ENCODE measurements around the gene CD40. TPM values are rescaled to one million over a fixed set of nuclear protein-coding genes. Genes with fewer than 3 reads are reported as not detected.

CD40 gene
- total RNA-seq, 3 donors from 2014 or later, result 11.7 to 21.6 (median 17.0) TPM

GRCh38 chr20:46122516-46123481, 4.7 kb downstream of the CD40 start:
- Histone ChIP-seq H3K27ac (no peak overlapping the region), H3K27me3 (no peaks in the 10 kb centered on the region), H3K4me1 (peaks cover 0 to 4% of the 10 kb centered on the region in 2 donors), H3K9me3 (no peaks in the 10 kb centered on the region), H3K36me3 (no peaks in the 10 kb centered on the region), H3K4me3 (no peak overlapping the region)
- TF ChIP-seq CTCF (IDR thresholded peaks at IDR 0.05), result no peak
- no peak for TF ChIP-seq POLR2AphosphoS5 (IDR thresholded peaks at IDR 0.05)
- no peak for TF ChIP-seq POLR2A (IDR thresholded peaks at IDR 0.05)
- no peak for DNase-seq (ENCODE audit: low spot score in 2 of 2)
- intact Hi-C loops (cut with DNase I; ENCODE audit: low total_unique reads), result no loop called here

- DNase-seq (ENCODE audit: low spot score in 2 of 2), result no peak
- intact Hi-C loops (cut with DNase I; ENCODE audit: low total_unique reads), result no loop called here
- H3K27ac ChIP-seq, result no peak overlapping the region
- no peak overlapping the region for H3K4me3 ChIP-seq
- no peaks in the 10 kb centered on the region for H3K27me3 ChIP-seq
- no peaks in the 10 kb centered on the region for H3K9me3 ChIP-seq
- H3K4me1 ChIP-seq, result peaks cover 0 to 4% of the 10 kb centered on the region in 2 donors
- TF ChIP-seq CTCF (IDR thresholded peaks at IDR 0.05) (no peak), POLR2AphosphoS5 (IDR thresholded peaks at IDR 0.05) (no peak), POLR2A (IDR thresholded peaks at IDR 0.05) (no peak)
- H3K36me3 ChIP-seq, result no peaks in the 10 kb centered on the region
Measured at GRCh38 chr20:46123482-46124245, 5.5 kb downstream of the CD40 start.

- intact Hi-C loops (cut with DNase I; ENCODE audit: low total_unique reads), result no loop called here
- DNase-seq (ENCODE audit: low spot score in 2 of 2), result no peak
- Histone ChIP-seq H3K4me1 (peaks cover 1 to 3% of the 10 kb centered on the region in 2 donors), H3K9me3 (no peaks in the 10 kb centered on the region), H3K36me3 (no peaks in the 10 kb centered on the region), H3K27me3 (no peaks in the 10 kb centered on the region), H3K27ac (no peak overlapping the region), H3K4me3 (no peak overlapping the region)
- TF ChIP-seq POLR2A (IDR thresholded peaks at IDR 0.05) (no peak), POLR2AphosphoS5 (IDR thresholded peaks at IDR 0.05) (no peak), CTCF (IDR thresholded peaks at IDR 0.05) (no peak)
Measured at GRCh38 chr20:46126440-46127056, 8.4 kb downstream of the CD40 start.

- Histone ChIP-seq H3K4me1 (peaks cover 0 to 13% of the 10 kb centered on the region in 2 donors), H3K27ac (no peak overlapping the region), H3K27me3 (no peaks in the 10 kb centered on the region), H3K36me3 (no peaks in the 10 kb centered on the region), H3K9me3 (no peaks in the 10 kb centered on the region), H3K4me3 (no peak overlapping the region)
- intact Hi-C loops (cut with DNase I; ENCODE audit: low total_unique reads), result no loop called here
- no peak for TF ChIP-seq POLR2AphosphoS5 (IDR thresholded peaks at IDR 0.05)
- no peak for TF ChIP-seq CTCF (IDR thresholded peaks at IDR 0.05)
- TF ChIP-seq POLR2A (IDR thresholded peaks at IDR 0.05), result no peak
- peak in 1 of 2 donors; percentile 25 for DNase-seq (ENCODE audit: low spot score in 2 of 2)
Measured at GRCh38 chr20:46127396-46128010, 9.4 kb downstream of the CD40 start.

Measured in breast epithelium (tissue), 4 donors.